KOPT-K1 (cell line): ENCODE results near the gene TMEM212.
"Not testable (repeated sequence)": the region's sequence is repeated elsewhere in the genome, so short reads cannot be mapped to it uniquely, and the experiment has no call there.

Experiments used
- H3K27ac ChIP-seq: fragments of 200-600 bp; sonication (generic); 2 replicates; pipeline ENCODE4 v1.5.1; 2016; ENCODE audit warnings: antibody characterized with exemption, mild to moderate bottlenecking, low read depth, low read length; ENCODE audit not compliant: poor library complexity, severe bottlenecking
- H3K36me3 ChIP-seq: fragments of 200-600 bp; sonication (generic); 2 replicates; pipeline ENCODE4 v1.5.1; 2017; ENCODE audit warnings: antibody characterized with exemption, mild to moderate bottlenecking, low read length, moderate library complexity; ENCODE audit not compliant: insufficient read depth
- H3K9me3 ChIP-seq: fragments of 200-600 bp; sonication (generic); 2 replicates; pipeline ENCODE4 v1.5.1; 2017; ENCODE audit warnings: antibody characterized with exemption, low read length, mild to moderate bottlenecking; ENCODE audit not compliant: insufficient read depth, poor library complexity, severe bottlenecking

Gene TMEM212

GRCh38 chr3:171901615-171902312 lies 58.6 kb downstream of the TMEM212 start:
- Histone ChIP-seq H3K9me3 (no peaks in the 10 kb centered on the region), H3K27ac (no peak overlapping the region), H3K36me3 (no peaks in the 10 kb centered on the region)

GRCh38 chr3:171904829-171905228 lies 61.7 kb downstream of the TMEM212 start:
- Histone ChIP-seq H3K9me3 (no peaks in the 10 kb centered on the region), H3K36me3 (no peaks in the 10 kb centered on the region), H3K27ac (no peak overlapping the region)

DNA sequence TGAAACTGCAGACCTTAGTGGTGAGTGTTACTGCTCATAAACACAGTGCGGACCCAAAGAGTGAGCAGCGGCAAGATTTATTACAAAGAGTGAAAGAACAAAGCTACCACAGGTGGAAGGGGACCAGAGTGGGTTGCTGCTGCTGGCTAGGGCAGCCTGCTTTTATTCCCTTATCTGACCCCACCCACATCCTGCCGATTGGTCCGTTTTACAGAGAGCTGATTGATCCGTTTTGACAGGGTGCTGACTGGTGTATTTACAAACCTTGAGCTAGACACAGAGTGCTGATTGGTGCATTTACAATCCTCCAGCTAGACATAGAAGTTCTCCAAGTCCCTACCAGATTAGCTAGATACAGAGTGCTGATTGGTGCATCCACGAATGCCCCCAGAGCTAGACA lies 63.4 kb downstream of the TMEM212 start:
- H3K36me3 ChIP-seq, H3K27ac ChIP-seq, H3K9me3 ChIP-seq: not testable (repeated sequence)

DNA sequence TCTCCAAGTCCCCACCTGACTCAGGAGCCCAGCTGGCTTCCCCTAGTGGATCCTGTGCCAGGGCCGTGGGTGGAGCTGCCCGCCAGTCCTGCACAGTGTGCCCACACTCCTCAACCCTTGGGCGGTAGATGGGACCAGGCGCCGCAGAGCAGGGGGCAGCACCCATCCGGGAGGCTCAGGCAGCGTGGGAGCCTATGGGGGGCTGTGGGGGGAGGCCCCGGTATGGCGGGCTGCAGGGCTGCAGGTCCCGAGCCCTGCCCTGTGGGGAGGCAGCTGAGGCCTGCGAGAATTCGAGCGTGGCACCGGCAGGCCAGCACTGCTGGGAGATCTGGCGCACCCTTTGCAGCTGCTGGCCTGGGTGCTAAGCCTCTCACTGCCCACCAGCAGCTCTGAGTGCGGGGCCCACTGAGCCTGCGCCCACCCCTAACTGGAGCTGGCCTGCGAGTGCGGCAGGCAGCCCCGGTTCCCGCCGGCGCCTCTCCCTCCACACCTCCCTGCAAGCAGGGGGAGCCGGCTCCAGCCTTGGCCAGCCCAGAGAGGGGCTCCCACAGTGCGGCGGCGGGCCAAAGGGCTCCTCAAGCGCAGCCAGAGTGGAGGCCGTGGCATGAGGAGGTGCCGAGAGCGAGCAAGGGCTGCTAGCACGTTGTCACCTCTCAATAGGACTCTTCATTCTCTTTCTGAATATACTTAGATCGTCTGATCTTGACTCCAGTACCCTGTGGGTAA lies 64.0 kb downstream of the TMEM212 start:
- Histone ChIP-seq H3K36me3 (no peaks in the 10 kb centered on the region), H3K9me3 (no peaks in the 10 kb centered on the region), H3K27ac (no peak overlapping the region)

DNA sequence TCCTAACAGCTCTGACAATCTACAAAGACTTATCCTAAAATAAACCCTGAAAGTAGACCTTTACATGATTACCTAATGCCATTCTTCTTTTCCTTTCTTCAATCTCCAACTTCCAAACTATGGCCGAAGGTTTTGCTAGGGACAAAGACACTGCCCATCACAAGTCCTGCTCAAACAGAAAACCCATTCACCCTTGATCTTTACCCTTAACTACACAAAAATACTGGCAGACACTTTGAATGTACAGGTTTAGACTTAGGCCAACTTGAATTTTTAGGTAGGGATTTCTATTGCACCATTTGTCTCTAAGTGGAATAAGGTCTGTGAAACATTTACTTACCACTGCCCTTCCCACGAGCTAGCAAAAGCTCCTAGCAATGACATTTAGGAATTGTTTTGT lies 64.6 kb downstream of the TMEM212 start:
- Histone ChIP-seq H3K27ac (no peak overlapping the region), H3K36me3 (no peaks in the 10 kb centered on the region), H3K9me3 (no peaks in the 10 kb centered on the region)

- H3K36me3 ChIP-seq = no peaks in the 10 kb centered on the region
- no peaks in the 10 kb centered on the region for H3K9me3 ChIP-seq
- H3K27ac ChIP-seq = no peak overlapping the region
These were observed 65.6 kb downstream of the TMEM212 start for GRCh38 chr3:171908731-171909130.
